Body of pancreas (tissue), 4 donors: ENCODE data around the gene SOX9. TPM values are rescaled to one million over a fixed set of nuclear protein-coding genes. Genes with fewer than 3 reads are reported as not detected.
"Not testable (repeated sequence)": the region's sequence is repeated elsewhere in the genome, so short reads cannot be mapped to it uniquely, and the experiment has no call there.

ENCODE experiments used
- ATAC-seq: fragments of 150-250 bp; one replicate; pipeline ENCODE4 v1.9.1; 2016
- DNase-seq, 4 donors: peaks; one replicate each; pipeline ENCODE4 v3.0.0-alpha.2; 2019
- H3K27ac ChIP-seq, 4 donors: fragments of 200-600 bp; sonication (generic); 1 replicate in 3 of 4; 2 replicates in 1 of 4; pipeline versions ENCODE4 v1.5.1 to v1.6.1; 2016 to 2019; ENCODE audit warnings: mild to moderate bottlenecking in 1 of 4, mixed read lengths in 1 of 4, moderate library complexity in 1 of 4
- H3K27me3 ChIP-seq, 2 donors: fragments of 200-600 bp; sonication (generic); one replicate each; pipeline ENCODE4 v1.6.0; 2016; ENCODE audit warnings: mild to moderate bottlenecking in 1 of 2
- H3K36me3 ChIP-seq, 2 donors: fragments of 200-600 bp; sonication (generic); replicated peaks in 1 of 2; 2 replicates each; pipeline ENCODE4 v1.5.1; 2016; ENCODE audit warnings: low read depth in 2 of 2; ENCODE audit not compliant: insufficient read depth in 1 of 2
- H3K4me1 ChIP-seq: fragments of 200-600 bp; sonication (generic); one replicate; pipeline ENCODE4 v1.6.0; 2016
- H3K4me3 ChIP-seq, 2 donors: fragments of 200-600 bp; sonication (generic); 1 replicate in 1 of 2; 2 replicates in 1 of 2; pipeline ENCODE4 v1.5.1; 2016 to 2019
- H3K9me3 ChIP-seq, 3 donors: fragments of 200-600 bp; sonication (generic); 1 replicate in 2 of 3; 2 replicates in 1 of 3; pipeline ENCODE4 v1.5.1; 2016
- POLR2A ChIP-seq, 3 donors: fragments of 450-650 bp; IDR thresholded peaks; one replicate each; pipeline ENCODE4 v1.6.1; 2016; ENCODE audit warnings: antibody characterized with exemption in 3 of 3, mild to moderate bottlenecking in 2 of 3
- WGBS, 2 donors: methylation state at CpG; one replicate each; pipeline ENCODE4 v1.1.5; 2017; 5-methylcytosine and 5-hydroxymethylcytosine counted together
- intact Hi-C: fragments of 100-400 bp; cut with DNase I; formaldehyde crosslinking; loops from one replicate; pipeline ENCODE4 v1.15.1; 2023
- total RNA-seq, 2 donors: library from RNA; depleted of rRNA; stranded (reverse); fragments of >200 nt; gene quantifications; one replicate each; pipeline ENCODE4 v1.1.0, GENCODE V29; 2016
- TF ChIP-seq, protein P1 (sequence below), 7 experiments: fragments of 450-650 bp in 4 of 7; fragments of 200-600 bp in 3 of 7; sonication (generic) in 3 of 7; IDR thresholded peaks; one replicate each; pipeline ENCODE4 v1.5.1; 2016 to 2019; ENCODE audit warnings: antibody characterized with exemption in 7 of 7

Gene SOX9
- total RNA-seq, 2 donors from 2014 or later: 35.8 to 47.5 TPM

DNA sequence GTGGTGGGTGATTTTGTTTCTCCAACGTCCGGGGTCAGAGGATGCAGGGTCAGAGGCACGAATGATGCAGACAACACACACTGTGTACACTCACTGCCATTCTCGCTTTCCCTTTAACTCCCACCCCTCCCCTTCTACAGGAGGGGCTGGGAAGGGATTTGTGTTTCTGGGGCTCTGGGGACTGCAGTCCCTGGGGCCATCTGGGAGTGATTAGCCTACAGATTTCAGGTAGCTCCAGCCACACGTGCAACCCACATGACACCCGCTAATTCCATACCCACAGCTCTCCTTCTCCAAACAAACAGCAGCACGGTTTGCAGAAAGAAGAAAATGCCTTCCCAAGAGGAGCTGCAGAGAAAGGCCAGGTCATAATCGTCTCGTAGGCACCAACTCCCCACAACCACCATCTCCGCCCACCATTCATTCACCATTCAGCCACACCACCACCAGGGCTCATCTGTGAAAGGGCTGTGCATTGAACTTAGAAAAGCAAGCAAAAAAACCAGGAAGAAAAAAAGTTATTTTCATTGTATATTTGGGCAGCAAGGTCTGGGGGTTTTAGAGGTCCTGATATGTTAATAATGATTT is 9.4 kb upstream of the SOX9 start:
- H3K4me1 ChIP-seq: peaks cover under 1% of the 10 kb centered on the region
- H3K9me3 ChIP-seq: no peaks in the 10 kb centered on the region
- no peak overlapping the region for H3K27ac ChIP-seq
- intact Hi-C loops: loop anchor here (10.0 kb wide), 1 partner anchor 637 kb away; no protein-coding TSS in a partner anchor
- DNase-seq (no peak), ATAC-seq (no peak)
- WGBS, 2 donors: 56 to 65% methylated on average over 10 of the region's 10 CpGs
- H3K36me3 ChIP-seq: no peaks in the 10 kb centered on the region
- H3K4me3 ChIP-seq: no peak overlapping the region
- H3K27me3 ChIP-seq: no peaks in the 10 kb centered on the region
- no peak for TF ChIP-seq POLR2A (IDR thresholded peaks at IDR 0.05)
- TF ChIP-seq, protein P1, sequence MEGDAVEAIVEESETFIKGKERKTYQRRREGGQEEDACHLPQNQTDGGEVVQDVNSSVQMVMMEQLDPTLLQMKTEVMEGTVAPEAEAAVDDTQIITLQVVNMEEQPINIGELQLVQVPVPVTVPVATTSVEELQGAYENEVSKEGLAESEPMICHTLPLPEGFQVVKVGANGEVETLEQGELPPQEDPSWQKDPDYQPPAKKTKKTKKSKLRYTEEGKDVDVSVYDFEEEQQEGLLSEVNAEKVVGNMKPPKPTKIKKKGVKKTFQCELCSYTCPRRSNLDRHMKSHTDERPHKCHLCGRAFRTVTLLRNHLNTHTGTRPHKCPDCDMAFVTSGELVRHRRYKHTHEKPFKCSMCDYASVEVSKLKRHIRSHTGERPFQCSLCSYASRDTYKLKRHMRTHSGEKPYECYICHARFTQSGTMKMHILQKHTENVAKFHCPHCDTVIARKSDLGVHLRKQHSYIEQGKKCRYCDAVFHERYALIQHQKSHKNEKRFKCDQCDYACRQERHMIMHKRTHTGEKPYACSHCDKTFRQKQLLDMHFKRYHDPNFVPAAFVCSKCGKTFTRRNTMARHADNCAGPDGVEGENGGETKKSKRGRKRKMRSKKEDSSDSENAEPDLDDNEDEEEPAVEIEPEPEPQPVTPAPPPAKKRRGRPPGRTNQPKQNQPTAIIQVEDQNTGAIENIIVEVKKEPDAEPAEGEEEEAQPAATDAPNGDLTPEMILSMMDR (IDR thresholded peaks at IDR 0.05): no peak

DNA sequence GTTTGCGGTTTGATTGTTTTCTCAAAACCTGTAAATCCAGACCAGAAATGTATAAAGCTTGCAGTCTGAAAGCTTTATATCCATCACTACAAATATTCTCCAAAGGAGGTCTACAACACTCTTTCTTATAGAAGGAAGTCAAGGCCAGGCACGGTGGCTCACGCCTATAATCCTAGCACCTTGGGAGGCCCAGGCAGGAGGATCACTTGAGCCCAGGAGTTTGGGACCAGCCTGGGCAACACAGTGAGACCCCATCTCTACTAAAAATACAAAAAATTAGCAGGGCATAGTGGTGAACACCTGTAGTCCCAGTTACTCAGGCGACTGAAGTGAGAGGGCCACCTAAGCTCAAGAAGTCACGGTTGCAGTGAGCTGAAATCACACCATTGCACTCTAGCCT is 8.9 kb upstream of the SOX9 start:
- not testable (repeated sequence) for ATAC-seq, H3K27me3 ChIP-seq, DNase-seq, H3K4me3 ChIP-seq, H3K27ac ChIP-seq, H3K36me3 ChIP-seq, H3K4me1 ChIP-seq, H3K9me3 ChIP-seq
- WGBS, 2 donors: 83 to 96% methylated on average over 5 of the region's 5 CpGs
- intact Hi-C loops: loop anchor here (10.0 kb wide), 1 partner anchor 637 kb away; no protein-coding TSS in a partner anchor

DNA sequence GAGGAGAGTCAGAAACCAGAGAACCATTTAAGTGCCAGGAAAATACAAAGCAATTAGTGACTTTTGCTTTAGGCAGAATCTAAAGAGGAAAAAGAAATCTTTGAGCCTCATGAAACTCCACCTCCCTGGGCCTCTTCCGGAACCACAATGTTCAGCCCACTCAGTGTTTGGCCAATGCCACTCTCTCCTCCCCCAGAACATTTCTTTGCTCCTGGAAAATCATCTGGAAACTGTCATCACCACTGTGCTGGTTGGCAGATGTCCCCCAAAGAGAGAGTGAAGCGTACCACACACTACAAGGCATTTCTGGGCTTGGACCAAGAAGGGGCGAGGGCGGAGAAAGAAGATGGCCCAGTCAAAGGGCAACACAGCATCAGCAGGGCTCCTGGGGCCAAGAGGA is 7.1 kb upstream of the SOX9 start:
- 84 to 90% methylated on average over 4 of the region's 4 CpGs for WGBS, 2 donors
- Histone ChIP-seq H3K4me3 (no peak overlapping the region), H3K27me3 (no peaks in the 10 kb centered on the region)

DNA sequence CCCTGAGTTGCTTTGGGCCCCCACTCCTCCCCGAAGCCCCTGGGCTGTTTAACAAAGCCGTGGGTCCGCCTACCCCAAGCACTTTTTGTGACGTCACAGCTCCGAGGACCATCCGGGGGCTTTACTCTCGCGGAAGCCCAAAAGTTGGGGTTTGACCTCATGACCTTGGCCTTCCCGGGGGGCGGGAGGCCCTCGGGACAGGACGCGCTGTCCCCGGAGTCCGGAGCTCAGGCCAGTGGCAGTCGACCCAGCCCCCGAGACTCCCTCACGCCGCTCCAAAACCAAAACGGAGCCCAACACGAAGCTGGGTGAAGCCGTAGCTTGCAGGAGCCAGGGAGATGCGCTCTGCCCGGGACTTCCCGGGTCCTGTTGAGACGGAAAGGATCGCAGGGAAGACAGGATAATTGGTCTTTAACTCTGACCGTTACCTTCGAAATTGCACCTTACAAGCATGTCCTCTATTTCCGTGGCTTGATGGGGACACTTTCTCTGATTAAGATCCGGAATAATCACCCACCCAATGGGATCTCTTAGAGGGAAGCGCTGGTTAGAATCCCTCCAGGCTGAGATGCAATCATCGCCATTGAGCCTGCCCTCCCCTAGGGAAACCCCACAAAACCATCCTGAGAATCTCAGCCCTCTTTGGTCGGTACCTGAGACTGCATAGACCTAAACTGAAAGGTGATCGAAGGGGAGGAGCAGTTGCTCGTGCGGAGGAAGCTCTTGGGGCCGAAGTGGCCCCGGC is 4.9 kb upstream of the SOX9 start:
- Histone ChIP-seq H3K9me3 (no peaks in the 10 kb centered on the region), H3K27ac (peak overlapping the region; percentile 65 to 96 (median 76)), H3K27me3 (no peaks in the 10 kb centered on the region), H3K4me1 (peaks cover 11% of the 10 kb centered on the region), H3K36me3 (no peaks in the 10 kb centered on the region), H3K4me3 (no peak overlapping the region)
- intact Hi-C loops: loop anchor here (10.0 kb wide), 1 partner anchor 641 kb away; no protein-coding TSS in a partner anchor
- DNase-seq (no peak), ATAC-seq (no peak)
- 53 to 66% methylated on average over 39 of the region's 39 CpGs for WGBS, 2 donors
- TF ChIP-seq POLR2A (IDR thresholded peaks at IDR 0.05): peak in 1 of 3 donors; percentile 4
- TF ChIP-seq, protein P1 (IDR thresholded peaks at IDR 0.05): no peak

More for the DNA sequence above, 7.1 kb upstream of the SOX9 start:
- DNase-seq: no peak
- Histone ChIP-seq H3K9me3 (no peaks in the 10 kb centered on the region), H3K27ac (peak overlapping the region in 2 of 4 donors; percentile 81 to 96), H3K4me1 (peaks cover 11% of the 10 kb centered on the region), H3K36me3 (no peaks in the 10 kb centered on the region)
- intact Hi-C loops: loop anchor here (10.0 kb wide), 1 partner anchor 639 kb away; no protein-coding TSS in a partner anchor
- no peak for ATAC-seq
- TF ChIP-seq, protein P1 (IDR thresholded peaks at IDR 0.05): no peak
- no peak for TF ChIP-seq POLR2A (IDR thresholded peaks at IDR 0.05)
